HT1080 (cell line): Measurements from ENCODE around the gene DMGDH. TPM values are rescaled to one million over a fixed set of nuclear protein-coding genes. Genes with fewer than 3 reads are reported as not detected.
A peak's percentile ranks its signal among the peaks of the same experiment; 100 is the strongest.

Experiments used
- DNase-seq: peaks from one replicate; pipeline ENCODE4 v3.0.0-alpha.2; 2015; ENCODE audit warnings: low read depth
- polyA plus RNA-seq, 2 experiments: library from polyadenylated mRNA; depleted of rRNA; stranded (reverse); fragments of >200 nt; gene quantifications; 2 replicates each; pipeline ENCODE4 v1.2.3, GENCODE V29; 2015
- total RNA-seq: library from RNA; depleted of rRNA; stranded (reverse); fragments of >200 nt; shearing (Covaris generic); gene quantifications from 2 replicates; pipeline ENCODE4 v1.2.3, GENCODE V29; 2014; rRNA removed

DMGDH gene
- 0.24 TPM in 1 of 2 replicates, not detected in the other for total RNA-seq
- not detected in 2 replicates for polyA plus RNA-seq (2015; cell fraction: cytosol; rRNA removed)
- not detected in 2 replicates for polyA plus RNA-seq (2015; cell fraction: nucleus; rRNA removed)

GRCh38 chr5:79069488-79070349 lies at the start of gene DMGDH, which contains the start of gene BHMT2:
TSS of gene DMGDH (minus strand) at chr5:79069674. CDS start at chr5:79069620, 54 bp downstream.
TSS of gene BHMT2 (plus strand) at chr5:79069767. CDS start at chr5:79069783, 16 bp downstream.
- DNase-seq: no peak

DNA sequence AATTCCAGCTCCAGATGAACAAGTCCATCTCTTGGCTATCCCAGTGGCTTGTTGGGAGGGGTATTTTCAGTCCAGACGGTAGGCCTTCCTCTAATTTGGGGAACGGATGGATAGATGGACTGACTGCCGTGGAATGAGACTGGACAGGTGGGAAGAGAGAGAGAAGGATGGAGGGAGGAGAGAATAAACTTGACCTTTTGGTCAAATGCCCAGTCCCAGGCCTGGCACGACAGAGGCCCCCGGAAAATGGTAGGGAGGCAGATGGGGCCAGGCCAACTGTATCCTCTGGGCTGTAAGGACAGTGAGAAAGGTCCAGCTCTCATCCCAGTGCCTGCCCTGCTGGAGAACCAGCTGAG lies 43.2 kb upstream of the DMGDH start:
- no peak for DNase-seq

- DNase-seq: no peak
These were observed 42.7 kb upstream of the DMGDH start for GRCh38 chr5:79111960-79112702.

DNA sequence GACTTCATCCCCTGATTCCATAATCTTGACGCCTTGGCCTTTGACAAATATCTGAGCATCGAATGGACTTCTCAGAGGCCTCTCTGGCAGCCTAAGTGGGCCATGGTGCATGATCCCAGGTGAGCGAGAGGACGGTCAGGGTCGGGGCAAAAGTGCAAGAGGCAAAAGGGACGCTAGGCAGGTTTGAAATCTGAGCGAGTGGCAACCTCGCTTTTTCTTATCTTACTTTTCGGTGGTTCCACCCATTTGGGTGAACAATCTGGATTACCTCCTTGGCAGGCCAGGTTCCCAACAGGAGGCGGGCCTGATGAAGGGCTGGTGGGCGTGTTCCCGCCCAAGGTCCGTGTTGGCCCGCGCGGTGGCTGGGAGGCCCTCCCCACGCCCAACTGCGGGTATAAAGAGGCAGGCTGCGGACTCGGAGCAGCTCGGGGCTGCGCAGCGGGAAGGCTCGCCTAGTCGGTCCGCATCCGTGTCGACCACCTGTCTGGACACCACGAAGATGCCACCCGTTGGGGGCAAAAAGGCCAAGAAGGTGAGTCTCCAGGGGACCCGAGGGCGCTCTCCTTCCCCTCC lies 42.0 kb upstream of the DMGDH start, which contains the start of gene BHMT:
Gene BHMT, plus strand, starts transcription at position 423 of the 573 bp plus-strand sequence. Its CDS starts 77 bp downstream, at position 500.
- no peak for DNase-seq

DNA sequence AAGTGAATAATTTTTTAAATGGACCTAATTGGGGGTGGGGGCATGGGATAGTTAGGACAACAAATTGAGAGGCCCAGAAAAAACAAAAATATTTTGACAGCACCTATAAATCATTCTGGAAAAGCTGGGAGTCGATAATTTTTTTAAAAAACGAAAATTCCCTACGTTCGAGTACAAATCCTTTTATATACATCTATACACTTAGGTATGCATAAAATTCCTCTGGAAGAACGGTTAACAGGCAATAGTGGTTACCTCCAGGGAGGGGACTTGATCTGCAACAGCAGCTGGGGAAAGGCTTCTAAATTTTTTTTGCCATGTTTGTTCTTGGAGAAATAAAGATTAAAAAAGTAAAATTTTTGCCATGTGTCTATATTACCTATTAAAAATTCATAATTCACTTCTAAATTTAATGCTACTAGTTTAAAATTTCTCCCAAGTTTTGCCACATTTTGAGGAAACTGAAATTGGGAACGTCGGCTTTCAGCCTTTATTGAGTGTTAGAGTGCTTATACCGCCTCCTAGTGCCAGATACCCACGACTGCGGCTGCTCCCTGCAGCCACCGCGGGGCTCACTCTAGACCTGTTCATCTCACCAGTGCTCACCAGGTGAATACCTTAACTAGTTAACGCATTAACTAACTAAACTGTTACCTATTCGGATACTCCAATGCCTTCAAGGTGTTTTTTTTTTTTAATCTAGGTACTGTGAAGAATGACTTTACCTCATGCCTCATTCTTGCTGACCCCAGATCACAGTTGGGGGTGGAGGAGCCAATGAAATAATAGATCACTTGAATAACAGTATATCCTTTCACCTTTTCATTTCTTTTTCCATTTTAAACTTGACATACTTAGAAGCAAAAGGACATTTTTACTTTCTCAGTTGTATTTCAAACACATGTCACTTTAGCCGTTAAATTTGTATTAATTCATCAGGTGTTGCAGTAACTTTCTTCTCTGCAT lies 40.3 kb upstream of the DMGDH start:
- no peak for DNase-seq

DNA sequence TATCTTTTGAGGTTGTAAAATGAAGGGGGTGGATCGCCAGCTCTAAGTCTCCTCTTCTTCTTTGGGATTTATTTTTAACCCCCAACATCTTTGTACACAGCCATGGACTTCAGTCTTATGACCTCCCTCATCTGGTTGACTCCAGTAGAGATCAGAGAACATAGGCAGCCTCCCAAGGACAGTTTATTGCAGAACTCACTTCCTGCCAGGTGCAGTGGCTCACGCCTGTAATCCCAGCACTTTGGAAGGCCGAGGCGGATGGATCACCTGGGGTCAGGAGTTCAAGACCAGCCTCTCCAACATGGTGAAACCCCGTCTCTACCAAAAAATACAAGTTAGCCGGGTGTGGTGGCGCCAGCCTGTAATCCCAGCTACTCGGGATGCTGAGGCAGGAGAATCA lies 39.3 kb upstream of the DMGDH start:
- DNase-seq: no peak

- no peak for DNase-seq
These were observed 38.6 kb upstream of the DMGDH start for GRCh38 chr5:79108086-79108485.

GRCh38 chr5:79107020-79107796 lies 37.7 kb upstream of the DMGDH start:
- DNase-seq: peak; percentile 68

- DNase-seq: no peak
These were observed 36.4 kb upstream of the DMGDH start for GRCh38 chr5:79105868-79106267.

- no peak for DNase-seq
These were observed 24.3 kb upstream of the DMGDH start for GRCh38 chr5:79093762-79094161.

DNA sequence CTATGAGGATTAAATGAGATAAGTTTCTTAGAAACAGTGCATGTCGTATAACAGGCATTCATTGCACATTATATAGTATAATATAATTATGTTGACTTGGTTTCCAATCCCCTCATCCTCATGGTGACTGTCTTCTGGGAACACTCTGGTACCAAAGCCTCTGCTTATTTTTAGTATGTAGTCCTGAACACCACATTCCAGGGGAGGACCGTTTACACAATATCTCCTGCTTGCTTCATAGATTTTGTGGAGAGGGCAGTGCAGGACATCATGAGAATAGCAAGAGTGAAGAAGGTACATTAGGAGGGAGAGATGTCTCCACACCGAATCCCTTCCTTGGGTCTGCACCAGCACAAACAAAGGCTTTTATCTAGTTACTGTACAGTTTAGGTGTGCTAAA lies 21.6 kb upstream of the DMGDH start:
- DNase-seq: no peak

DNA sequence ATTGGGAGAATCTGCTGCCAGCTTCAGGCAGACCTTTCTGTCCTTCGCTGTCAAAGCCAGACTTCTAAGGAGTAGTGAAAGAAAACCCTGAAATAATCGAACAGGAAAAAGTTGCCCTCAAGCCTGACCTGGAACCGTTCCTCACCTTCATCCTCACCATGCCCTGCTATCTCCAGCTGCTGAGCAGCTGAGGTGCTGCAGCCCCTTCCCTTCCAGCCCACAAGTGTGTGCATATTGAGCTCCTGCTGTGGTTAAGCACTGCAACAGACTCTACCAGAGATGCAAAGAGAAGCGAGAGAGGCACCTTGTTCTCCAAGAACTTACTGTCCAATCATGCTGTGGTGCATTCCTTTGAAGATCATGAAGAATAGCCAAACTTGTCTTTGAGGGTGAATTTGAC lies 19.0 kb upstream of the DMGDH start:
- no peak for DNase-seq

- DNase-seq: peak; percentile 17
These were observed 16.6 kb upstream of the DMGDH start for GRCh38 chr5:79086116-79086515.

DNA sequence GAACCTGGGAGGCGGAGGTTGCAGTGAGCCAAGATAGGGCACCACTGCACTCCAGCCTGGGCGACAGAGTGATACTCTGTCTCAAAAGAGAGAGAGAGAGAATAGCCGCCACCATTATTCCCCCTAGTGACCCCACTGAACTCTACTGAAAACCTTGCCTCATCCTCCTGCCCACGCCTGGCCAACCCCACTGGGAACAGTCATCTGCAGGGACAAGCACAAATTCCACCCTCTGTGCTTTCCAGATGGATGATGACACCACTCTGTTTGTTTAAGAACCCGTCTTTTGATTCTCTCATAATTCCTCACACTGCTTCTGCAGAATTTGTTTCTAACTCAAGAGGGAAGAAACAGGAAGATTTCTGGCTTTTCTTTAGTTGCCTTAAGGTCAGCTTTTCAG lies 12.3 kb upstream of the DMGDH start:
- no peak for DNase-seq

- no peak for DNase-seq
These were observed 11.3 kb upstream of the DMGDH start for GRCh38 chr5:79080804-79081203.

- no peak for DNase-seq
These were observed 8.3 kb upstream of the DMGDH start for GRCh38 chr5:79077680-79078365.

GRCh38 chr5:79076819-79077218 lies 7.3 kb upstream of the DMGDH start:
- DNase-seq: no peak

DNA sequence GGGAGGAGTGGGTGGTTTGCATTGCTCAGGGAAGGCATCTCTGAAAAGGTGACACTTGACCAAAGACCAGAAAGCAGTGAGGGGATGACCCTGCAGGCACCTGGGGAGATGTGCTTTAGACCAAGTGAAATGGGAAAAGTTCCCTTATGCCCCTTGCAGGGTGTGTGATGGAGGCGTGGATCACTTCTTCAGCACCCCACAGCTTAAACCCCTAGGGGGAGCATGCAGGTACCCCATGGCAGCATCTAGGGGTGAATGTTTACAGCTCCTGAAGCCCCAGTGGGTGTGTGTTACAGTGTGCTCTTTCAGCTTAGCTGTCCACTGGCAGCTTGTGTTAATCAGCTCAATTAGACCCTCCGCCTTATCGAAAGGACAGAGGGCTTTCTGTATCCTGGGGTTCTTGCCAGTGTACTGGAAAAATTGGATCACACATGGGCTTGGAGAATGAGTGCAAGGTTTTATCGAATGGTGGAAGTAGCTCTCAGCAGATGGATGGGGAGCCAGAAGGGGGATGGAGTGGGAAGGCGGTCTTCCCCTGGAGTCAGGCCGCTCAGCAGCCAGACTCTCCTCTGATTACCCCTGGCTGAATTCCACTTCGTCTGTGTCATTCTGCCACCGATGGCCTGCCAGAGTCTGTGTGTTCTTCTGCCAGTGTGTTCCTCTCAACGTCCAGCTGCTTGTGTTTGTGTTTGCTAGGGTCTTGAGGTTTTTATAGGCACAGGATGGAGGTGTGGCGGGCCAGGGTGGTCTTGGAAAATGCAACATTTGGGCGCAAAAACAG lies 6.4 kb upstream of the DMGDH start:
- DNase-seq: no peak
